Myocyte (in vitro differentiated cells): ENCODE results near the gene CEP350. TPM values are rescaled to one million over a fixed set of nuclear protein-coding genes. Genes with fewer than 3 reads are reported as not detected.

ENCODE experiments used
- DNase-seq: peaks from one replicate; pipeline ENCODE4 v3.0.0-alpha.2; 2012; ENCODE audit warnings: low read depth
- polyA plus RNA-seq: library from polyadenylated mRNA; unstranded; fragments of >200 nt; gene quantifications from one replicate; pipeline ENCODE4 v1.2.1, GENCODE V29; 2012; ENCODE audit warnings: missing spikeins
- total RNA-seq: library from RNA; depleted of rRNA; stranded (reverse); fragments of >200 nt; gene quantifications from 2 replicates; pipeline ENCODE4 v1.2.3, GENCODE V29; 2014

Gene CEP350
- 40.3 and 58.0 TPM in 2 replicates for total RNA-seq
- 4.5 TPM for polyA plus RNA-seq

- DNase-seq: peak; percentile 100
Observed at GRCh38 chr1:179954493-179955286, at the start of gene CEP350. Gene CEP350, plus strand, starts transcription at chr1:179954810. Its CDS starts 31,372 bp downstream, at chr1:179986182.

- no peak for DNase-seq
Observed at GRCh38 chr1:179910934-179911333, 43.7 kb upstream of the CEP350 start.

- DNase-seq: no peak
Observed at GRCh38 chr1:179911812-179912211, 42.8 kb upstream of the CEP350 start.

- DNase-seq: peak; percentile 19
Observed at GRCh38 chr1:179917601-179918429, 36.8 kb upstream of the CEP350 start.

- DNase-seq: no peak
Observed at GRCh38 chr1:179921472-179921871, 33.1 kb upstream of the CEP350 start.

- DNase-seq: no peak
Observed at GRCh38 chr1:179921981-179922872, 32.4 kb upstream of the CEP350 start.

GRCh38 chr1:179923029-179923428, 31.6 kb upstream of the CEP350 start:
- DNase-seq: no peak

GRCh38 chr1:179924268-179924667, 30.3 kb upstream of the CEP350 start:
- DNase-seq: no peak

- DNase-seq: no peak
Observed at GRCh38 chr1:179925302-179925701, 29.3 kb upstream of the CEP350 start.

GRCh38 chr1:179925922-179926849, 28.4 kb upstream of the CEP350 start:
- no peak for DNase-seq

- DNase-seq: no peak
Observed at GRCh38 chr1:179926850-179927205, 27.8 kb upstream of the CEP350 start.

- no peak for DNase-seq
Observed at GRCh38 chr1:179929955-179930798, 24.4 kb upstream of the CEP350 start.

GRCh38 chr1:179930867-179931266, 23.7 kb upstream of the CEP350 start:
- no peak for DNase-seq

GRCh38 chr1:179933219-179933618, 21.4 kb upstream of the CEP350 start:
- DNase-seq: no peak

- no peak for DNase-seq
Observed at GRCh38 chr1:179935909-179936496, 18.6 kb upstream of the CEP350 start.

- no peak for DNase-seq
Observed at GRCh38 chr1:179937668-179938254, 16.8 kb upstream of the CEP350 start.

GRCh38 chr1:179938752-179939151, 15.9 kb upstream of the CEP350 start:
- peak; percentile 32 for DNase-seq

- no peak for DNase-seq
Observed at GRCh38 chr1:179939941-179940340, 14.7 kb upstream of the CEP350 start.
